NCI-H2029 treated with DMSO at 0.1 percent for 48 hours (cell line): Measurements from ENCODE around the gene LIN28B.
"Not testable (repeated sequence)": the region's sequence is repeated elsewhere in the genome, so short reads cannot be mapped to it uniquely, and the experiment has no call there.

Experiments used
- DNase-seq: peaks from one replicate; lab custom pipeline; 2025; lab: John Stamatoyannopoulos, UW

The LIN28B gene

GRCh38 chr6:104956731-104957294 lies at the start of gene LIN28B:
Gene LIN28B (plus strand): TSS chr6:104957107. CDS start chr6:104957251, 144 bp downstream.
- DNase-seq: no peak

- no peak for DNase-seq
Observed at GRCh38 chr6:104908031-104908887, 48.6 kb upstream of the LIN28B start.

- DNase-seq: no peak
Observed at GRCh38 chr6:104908888-104909525, 47.9 kb upstream of the LIN28B start.

- no peak for DNase-seq
Observed at GRCh38 chr6:104921896-104922295, 35.0 kb upstream of the LIN28B start.

- DNase-seq: no peak
Observed at GRCh38 chr6:104928141-104928540, 28.8 kb upstream of the LIN28B start.

- DNase-seq: no peak
Observed at GRCh38 chr6:104929353-104929752, 27.6 kb upstream of the LIN28B start.

- DNase-seq: no peak
Observed at GRCh38 chr6:104930939-104931338, 26.0 kb upstream of the LIN28B start.

- no peak for DNase-seq
Observed at GRCh38 chr6:104936766-104937535, 20.0 kb upstream of the LIN28B start.

GRCh38 chr6:104940238-104940892 lies 16.5 kb upstream of the LIN28B start:
- no peak for DNase-seq

- DNase-seq: no peak
Observed at GRCh38 chr6:104940893-104941728, 15.8 kb upstream of the LIN28B start.

GRCh38 chr6:104941729-104942091 lies 15.2 kb upstream of the LIN28B start:
- no peak for DNase-seq

GRCh38 chr6:104943781-104944180 lies 13.1 kb upstream of the LIN28B start:
- DNase-seq: no peak

GRCh38 chr6:104949206-104949605 lies 7.7 kb upstream of the LIN28B start:
- DNase-seq: no peak

- no peak for DNase-seq
Observed at GRCh38 chr6:104951677-104952076, 5.2 kb upstream of the LIN28B start.

- no peak for DNase-seq
Observed at GRCh38 chr6:104952911-104953399, 4.0 kb upstream of the LIN28B start.

GRCh38 chr6:104953400-104954189 lies 3.3 kb upstream of the LIN28B start:
- not testable (repeated sequence) for DNase-seq

GRCh38 chr6:104954190-104954797 lies 2.6 kb upstream of the LIN28B start:
- DNase-seq: no peak

- DNase-seq: no peak
Observed at GRCh38 chr6:104955491-104955890, 1.4 kb upstream of the LIN28B start.

GRCh38 chr6:104955927-104956730 lies 778 bp upstream of the LIN28B start:
- DNase-seq: no peak
